Transverse colon (tissue), 4 donors: ENCODE results near the gene AGBL4.

ENCODE experiments used
- CTCF ChIP-seq, 5 experiments: fragments of 200-600 bp in 3 of 5; fragments of 450-650 bp in 2 of 5; sonication (generic) in 3 of 5; IDR thresholded peaks; 1 replicate in 2 of 5; 2 replicates in 3 of 5; pipeline ENCODE4 v1.5.1; 2016 to 2017; ENCODE audit warnings: antibody characterized with exemption in 5 of 5, inconsistent platforms in 3 of 5, mild to moderate bottlenecking in 2 of 5, moderate library complexity in 1 of 5
- POLR2A ChIP-seq: fragments of 450-650 bp; IDR thresholded peaks from one replicate; pipeline ENCODE4 v1.6.1; 2016; ENCODE audit warnings: antibody characterized with exemption, mild to moderate bottlenecking, moderate library complexity
- POLR2AphosphoS5 ChIP-seq, 3 donors: sonication (generic); formaldehyde crosslinking; IDR thresholded peaks; one replicate each; pipeline ENCODE4 v1.6.1; 2016; ENCODE audit warnings: antibody characterized with exemption in 3 of 3

DNA sequence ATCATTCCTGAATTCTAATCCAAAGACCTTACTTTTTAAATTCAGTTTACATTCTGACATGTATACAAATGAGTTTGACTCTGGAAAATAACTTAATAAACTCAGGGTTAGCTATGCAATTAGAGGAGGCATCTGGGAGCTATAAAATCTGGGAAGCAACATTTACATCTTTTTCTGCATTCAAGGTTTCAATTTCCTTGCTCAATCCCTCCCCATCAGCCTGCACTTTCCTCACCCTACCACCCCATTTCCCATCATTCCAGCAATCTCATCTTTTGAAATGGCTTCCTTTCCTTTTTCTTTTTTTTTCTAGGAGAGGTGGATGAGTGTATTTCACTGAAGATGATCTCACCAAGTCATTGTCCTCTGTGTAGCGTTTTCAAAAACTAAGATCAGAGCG, 1181.8 kb downstream of the AGBL4 start:
- TF ChIP-seq POLR2A (no peak), POLR2AphosphoS5 (IDR thresholded peaks at IDR 0.05) (no peak), CTCF (IDR thresholded peaks at IDR 0.05) (no peak)
